NCI-H524 (cell line): Measurements from ENCODE around the gene PTGDS.

Experiments used
- DNase-seq, 2 experiments: peaks; one replicate each; lab custom pipeline; 2025; lab: John Stamatoyannopoulos, UW

The PTGDS gene

GRCh38 chr9:136977223-136977622, at the start of gene PTGDS:
Gene PTGDS (plus strand): TSS chr9:136977504. CDS start chr9:136977579, 75 bp downstream.
- no peak for DNase-seq

GRCh38 chr9:136928591-136928990, 48.7 kb upstream of the PTGDS start:
- DNase-seq: no peak

GRCh38 chr9:136930014-136930413, 47.3 kb upstream of the PTGDS start:
- DNase-seq: no peak

- DNase-seq: no peak
Observed at GRCh38 chr9:136931611-136932130, 45.6 kb upstream of the PTGDS start.

- DNase-seq: no peak
Observed at GRCh38 chr9:136934277-136934676, 43.0 kb upstream of the PTGDS start.

- no peak for DNase-seq
Observed at GRCh38 chr9:136935651-136936050, 41.7 kb upstream of the PTGDS start.

- DNase-seq: no peak
Observed at GRCh38 chr9:136936645-136937170, 40.6 kb upstream of the PTGDS start.

- no peak for DNase-seq
Observed at GRCh38 chr9:136937186-136938001, 39.9 kb upstream of the PTGDS start.

- no peak for DNase-seq
Observed at GRCh38 chr9:136939431-136939995, 37.8 kb upstream of the PTGDS start.

- no peak for DNase-seq
Observed at GRCh38 chr9:136939996-136940525, 37.2 kb upstream of the PTGDS start.

- no peak for DNase-seq
Observed at GRCh38 chr9:136940526-136941230, 36.6 kb upstream of the PTGDS start.

- no peak for DNase-seq
Observed at GRCh38 chr9:136941231-136942111, 35.8 kb upstream of the PTGDS start.

- DNase-seq: no peak
Observed at GRCh38 chr9:136942112-136942880, 35.0 kb upstream of the PTGDS start.

GRCh38 chr9:136942881-136943230, 34.4 kb upstream of the PTGDS start:
- DNase-seq: no peak

- DNase-seq: peak in 1 of 2 experiments; percentile 46
Observed at GRCh38 chr9:136943291-136944211, 33.8 kb upstream of the PTGDS start.

- no peak for DNase-seq
Observed at GRCh38 chr9:136944212-136944518, 33.1 kb upstream of the PTGDS start.

- peak; percentile 92 to 95 for DNase-seq
Observed at GRCh38 chr9:136944519-136945332, 32.6 kb upstream of the PTGDS start, which contains the start of the genes C8G and FBXW5. Gene C8G (plus strand): TSS chr9:136945243. CDS start chr9:136945321, 78 bp downstream. Gene FBXW5 (minus strand): TSS chr9:136944738. CDS start chr9:136944083, 655 bp downstream.
